Esophagus squamous epithelium (tissue), 5 donors: Measurements from ENCODE around the gene GNL1. TPM values are rescaled to one million over a fixed set of nuclear protein-coding genes. Genes with fewer than 3 reads are reported as not detected.

Experiments
- DNase-seq: peaks from one replicate; lab custom pipeline; 2025; lab: John Stamatoyannopoulos, UW
- H3K27ac ChIP-seq, 4 donors: fragments of 200-600 bp; sonication (generic); one replicate each; pipeline ENCODE4 v1.5.1; 2016 to 2019; ENCODE audit warnings: mild to moderate bottlenecking in 1 of 4
- H3K27me3 ChIP-seq, 4 donors: fragments of 200-600 bp; sonication (generic); 1 replicate in 3 of 4; 2 replicates in 1 of 4; pipeline versions ENCODE4 v1.5.1 to v1.6.0; 2017 to 2021; ENCODE audit warnings: antibody characterized with exemption in 1 of 4
- H3K36me3 ChIP-seq, 3 donors: fragments of 200-600 bp; sonication (generic); one replicate each; pipeline ENCODE4 v1.5.1; 2016 to 2019
- H3K4me1 ChIP-seq, 3 donors: fragments of 200-600 bp; sonication (generic); one replicate each; pipeline ENCODE4 v1.5.1; 2017 to 2019
- H3K4me3 ChIP-seq, 4 donors: fragments of 200-600 bp; sonication (generic); 1 replicate in 3 of 4; 2 replicates in 1 of 4; pipeline ENCODE4 v1.5.1; 2016 to 2019; ENCODE audit warnings: mild to moderate bottlenecking in 2 of 4, moderate library complexity in 1 of 4
- H3K9me3 ChIP-seq, 3 donors: fragments of 200-600 bp; sonication (generic); one replicate each; pipeline ENCODE4 v1.5.1; 2016 to 2019
- POLR2A ChIP-seq, 4 donors: fragments of 450-650 bp; IDR thresholded peaks; one replicate each; pipeline ENCODE4 v1.6.1; 2017; ENCODE audit warnings: antibody characterized with exemption in 4 of 4, mild to moderate bottlenecking in 4 of 4, moderate library complexity in 3 of 4
- WGBS, 2 donors: methylation state at CpG; one replicate each; pipeline ENCODE4 v1.1.5; 2018; 5-methylcytosine and 5-hydroxymethylcytosine counted together
- intact Hi-C: fragments of 100-400 bp; cut with DNase I; formaldehyde crosslinking; loops from one replicate; pipeline ENCODE4 v1.15.0; 2022
- total RNA-seq, 4 donors: library from RNA; depleted of rRNA; stranded (reverse); fragments of >200 nt; gene quantifications; one replicate each; pipeline ENCODE4 v1.1.0, GENCODE V29; 2016
- TF ChIP-seq, protein P1 (sequence below), 6 experiments: fragments of 450-650 bp in 4 of 6; fragments of 200-600 bp in 2 of 6; sonication (generic) in 2 of 6; IDR thresholded peaks; one replicate each; pipeline ENCODE4 v1.5.1; 2016 to 2019; ENCODE audit warnings: antibody characterized with exemption in 6 of 6, mild to moderate bottlenecking in 4 of 6, moderate library complexity in 4 of 6
- donor health status: DM: yes; HTN: yes; CAD: no.

GNL1 gene
- total RNA-seq, 4 donors from 2014 or later: 12.7 to 37.2 (median 20.5) TPM

GRCh38 chr6:30513451-30513850, 42.8 kb downstream of the GNL1 start:
- DNase-seq: no peak
- no peak for TF ChIP-seq POLR2A (IDR thresholded peaks at IDR 0.05)
- TF ChIP-seq, protein P1, sequence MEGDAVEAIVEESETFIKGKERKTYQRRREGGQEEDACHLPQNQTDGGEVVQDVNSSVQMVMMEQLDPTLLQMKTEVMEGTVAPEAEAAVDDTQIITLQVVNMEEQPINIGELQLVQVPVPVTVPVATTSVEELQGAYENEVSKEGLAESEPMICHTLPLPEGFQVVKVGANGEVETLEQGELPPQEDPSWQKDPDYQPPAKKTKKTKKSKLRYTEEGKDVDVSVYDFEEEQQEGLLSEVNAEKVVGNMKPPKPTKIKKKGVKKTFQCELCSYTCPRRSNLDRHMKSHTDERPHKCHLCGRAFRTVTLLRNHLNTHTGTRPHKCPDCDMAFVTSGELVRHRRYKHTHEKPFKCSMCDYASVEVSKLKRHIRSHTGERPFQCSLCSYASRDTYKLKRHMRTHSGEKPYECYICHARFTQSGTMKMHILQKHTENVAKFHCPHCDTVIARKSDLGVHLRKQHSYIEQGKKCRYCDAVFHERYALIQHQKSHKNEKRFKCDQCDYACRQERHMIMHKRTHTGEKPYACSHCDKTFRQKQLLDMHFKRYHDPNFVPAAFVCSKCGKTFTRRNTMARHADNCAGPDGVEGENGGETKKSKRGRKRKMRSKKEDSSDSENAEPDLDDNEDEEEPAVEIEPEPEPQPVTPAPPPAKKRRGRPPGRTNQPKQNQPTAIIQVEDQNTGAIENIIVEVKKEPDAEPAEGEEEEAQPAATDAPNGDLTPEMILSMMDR (IDR thresholded peaks at IDR 0.05): no peak
- H3K4me3 ChIP-seq: no peak overlapping the region
- no peaks in the 10 kb centered on the region for H3K9me3 ChIP-seq
- no peaks in the 10 kb centered on the region for H3K27me3 ChIP-seq
- H3K27ac ChIP-seq: no peak overlapping the region
- peaks cover 0 to 41% (median 8%) of the 10 kb centered on the region in 3 donors for H3K4me1 ChIP-seq
- 90 to 91% methylated on average over 2 of the region's 2 CpGs for WGBS, 2 donors
- no peaks in the 10 kb centered on the region for H3K36me3 ChIP-seq
- intact Hi-C loops: no loop called here

- H3K36me3 ChIP-seq: no peaks in the 10 kb centered on the region
- no peaks in the 10 kb centered on the region for H3K27me3 ChIP-seq
- peaks cover 0 to 30% (median 3%) of the 10 kb centered on the region in 3 donors for H3K4me1 ChIP-seq
- intact Hi-C loops: no loop called here
- 48 to 69% methylated on average over 5 of the region's 5 CpGs for WGBS, 2 donors
- TF ChIP-seq, protein P1 (IDR thresholded peaks at IDR 0.05): no peak
- TF ChIP-seq POLR2A (IDR thresholded peaks at IDR 0.05): no peak
- H3K27ac ChIP-seq: peak overlapping the region in 1 of 4 donors; percentile 31
- no peaks in the 10 kb centered on the region for H3K9me3 ChIP-seq
- H3K4me3 ChIP-seq: no peak overlapping the region
- no peak for DNase-seq
Measured at GRCh38 chr6:30511169-30511546, 45.1 kb downstream of the GNL1 start.

GRCh38 chr6:30510419-30511168, 45.7 kb downstream of the GNL1 start:
- no peak overlapping the region for H3K4me3 ChIP-seq
- no peaks in the 10 kb centered on the region for H3K27me3 ChIP-seq
- no peaks in the 10 kb centered on the region for H3K36me3 ChIP-seq
- intact Hi-C loops: no loop called here
- H3K4me1 ChIP-seq: peaks cover 0 to 25% (median 3%) of the 10 kb centered on the region in 3 donors
- 80 to 86% methylated on average over 10 of the region's 10 CpGs for WGBS, 2 donors
- no peak for TF ChIP-seq POLR2A (IDR thresholded peaks at IDR 0.05)
- TF ChIP-seq, protein P1 (IDR thresholded peaks at IDR 0.05): no peak
- H3K27ac ChIP-seq: peak overlapping the region in 2 of 4 donors; percentile 16 to 68
- no peak for DNase-seq
- H3K9me3 ChIP-seq: no peaks in the 10 kb centered on the region

GRCh38 chr6:30508890-30509736, 47.2 kb downstream of the GNL1 start:
- WGBS, 2 donors: 26 to 31% methylated on average over 5 of the region's 5 CpGs
- intact Hi-C loops: no loop called here
- Histone ChIP-seq H3K36me3 (no peaks in the 10 kb centered on the region), H3K4me1 (peaks cover 0 to 20% (median 3%) of the 10 kb centered on the region in 3 donors), H3K27ac (peak overlapping the region; percentile 31 to 70 (median 64)), H3K4me3 (no peak overlapping the region), H3K27me3 (no peaks in the 10 kb centered on the region), H3K9me3 (no peaks in the 10 kb centered on the region)
- no peak for DNase-seq
- TF ChIP-seq, protein P1 (IDR thresholded peaks at IDR 0.05): no peak
- no peak for TF ChIP-seq POLR2A (IDR thresholded peaks at IDR 0.05)
